Epithelial cell of proximal tubule (primary cell): ENCODE measurements around the gene TMEM125. TPM values are rescaled to one million over a fixed set of nuclear protein-coding genes. Genes with fewer than 3 reads are reported as not detected.

Experiments
- DNase-seq: peaks from one replicate; pipeline ENCODE4 v3.0.0-alpha.2; 2011; ENCODE audit warnings: low read depth
- H3K4me3 ChIP-seq: 2 replicates; pipeline ENCODE4 v1.5.1; 2011; ENCODE audit warnings: low read depth, mild to moderate bottlenecking, low read length
- CTCF ChIP-seq: conservative IDR thresholded peaks from 2 replicates; pipeline ENCODE4 v1.5.1; 2012; ENCODE audit warnings: low read depth, mild to moderate bottlenecking, low read length
- total RNA-seq: library from RNA; depleted of rRNA; stranded (reverse); fragments of >200 nt; gene quantifications from 2 replicates; pipeline ENCODE4 v1.2.3, GENCODE V29; 2015

TMEM125 gene
- total RNA-seq, 1 donor from 2014 or later, result 7.0 TPM

DNA sequence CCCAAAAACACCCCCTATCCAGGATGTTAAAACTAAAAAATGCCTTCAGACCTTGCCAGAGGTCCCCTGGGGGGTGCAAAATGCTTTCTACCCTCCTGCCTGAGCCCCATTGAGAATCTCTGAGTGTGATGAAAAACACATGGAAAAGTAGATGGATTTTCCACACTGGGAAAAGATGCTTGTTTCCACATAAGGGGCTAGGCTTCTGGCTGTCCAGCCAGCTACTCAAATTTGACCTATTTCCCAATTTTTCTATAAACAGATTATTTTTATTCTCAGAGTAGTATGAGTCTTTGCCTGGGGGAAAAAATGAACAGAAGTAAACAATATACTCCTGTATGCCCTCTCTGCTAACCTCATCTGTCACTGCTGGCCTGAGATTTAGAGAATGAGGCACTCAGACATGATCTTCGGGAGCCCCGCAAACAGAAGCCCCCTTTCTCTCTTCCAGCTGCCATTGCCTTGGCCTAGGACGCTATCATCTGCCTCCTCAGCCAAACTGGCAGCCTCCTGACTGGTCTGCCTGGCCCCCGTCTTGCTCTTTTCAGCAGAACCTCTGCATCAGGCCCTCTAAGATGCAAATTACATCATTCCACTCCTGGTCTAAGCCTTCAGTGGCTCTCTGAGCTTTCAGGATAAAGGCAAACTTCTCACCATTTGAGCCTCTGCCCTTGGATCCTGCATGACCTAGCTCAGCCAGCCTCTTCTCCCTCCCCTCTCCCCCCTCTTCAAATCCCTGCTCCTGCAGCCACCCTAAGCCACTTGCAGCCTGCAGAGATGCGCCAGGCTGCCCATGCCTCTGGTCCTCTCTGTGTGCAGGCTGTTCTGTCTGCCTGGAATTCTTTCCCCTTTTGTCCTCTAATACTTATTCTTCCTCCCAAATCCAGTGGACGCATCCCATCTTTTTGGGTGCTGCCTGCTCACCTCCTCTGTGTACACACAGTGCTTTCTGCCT is 39.7 kb upstream of the TMEM125 start:
- no peak for TF ChIP-seq CTCF

DNA sequence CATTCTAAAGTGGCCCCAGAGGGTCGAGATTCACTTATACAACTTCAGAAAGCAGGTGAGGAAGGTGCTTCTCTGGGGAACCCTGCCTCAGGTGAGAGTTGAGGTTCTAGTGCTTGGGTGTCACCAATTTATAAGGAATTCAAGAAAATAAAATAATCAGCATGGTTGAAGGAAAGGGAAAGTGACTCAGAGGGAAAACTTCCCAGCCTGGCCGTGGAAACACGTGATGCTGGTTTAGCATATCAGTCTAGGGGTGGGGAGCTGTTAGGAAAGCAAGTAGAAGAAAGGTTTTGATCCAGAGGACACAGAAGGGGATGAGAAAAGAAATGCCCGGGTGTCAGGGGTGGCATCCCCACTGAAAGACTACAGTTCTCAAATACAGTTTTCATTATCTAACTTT is 37.7 kb upstream of the TMEM125 start:
- no peak for DNase-seq
- H3K4me3 ChIP-seq, result no peak overlapping the region
- no peak for TF ChIP-seq CTCF

More for the DNA sequence above, 39.7 kb upstream of the TMEM125 start:
- no peak overlapping the region for H3K4me3 ChIP-seq
- DNase-seq, result no peak

DNA sequence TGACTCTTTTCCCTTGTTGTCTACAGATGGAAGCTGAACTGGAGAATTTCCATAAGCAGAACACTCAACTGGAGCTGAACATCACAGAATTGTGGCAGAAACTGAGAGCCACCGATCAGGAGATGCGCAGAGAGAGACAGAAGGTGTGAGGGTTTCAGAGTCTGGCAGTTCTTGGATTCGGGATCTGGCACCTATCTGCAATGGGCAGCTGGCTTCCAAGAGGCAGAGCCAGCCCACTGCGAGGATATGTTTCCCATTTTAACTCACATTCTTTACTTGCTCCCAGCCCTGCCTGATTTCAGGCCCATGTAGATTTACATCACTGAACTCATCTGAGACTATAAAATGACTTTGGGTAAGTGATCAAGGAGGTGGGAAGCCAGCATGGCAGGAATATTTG is 37.3 kb upstream of the TMEM125 start:
- DNase-seq, result no peak
- TF ChIP-seq CTCF, result no peak
- H3K4me3 ChIP-seq, result no peak overlapping the region

DNA sequence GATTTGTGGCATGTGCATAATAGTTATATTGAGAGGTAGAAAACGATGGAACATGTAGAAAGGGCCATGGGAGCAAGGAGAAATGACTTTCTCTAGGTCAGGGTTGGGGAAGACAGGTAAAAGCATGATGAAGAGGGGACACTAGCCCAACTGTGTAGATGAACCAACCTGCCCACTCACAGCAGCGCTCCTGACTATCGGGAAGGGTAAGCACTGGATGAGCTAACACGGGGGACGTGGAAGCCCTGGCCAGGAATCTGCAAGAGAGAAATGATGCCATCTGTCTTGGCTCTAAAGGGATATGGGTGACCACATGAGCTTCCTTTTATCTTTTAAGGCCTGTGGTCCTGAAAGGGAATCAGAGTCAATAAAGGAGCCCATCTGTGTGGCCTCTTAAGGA is 36.2 kb upstream of the TMEM125 start:
- no peak for DNase-seq
- no peak for TF ChIP-seq CTCF
- H3K4me3 ChIP-seq, result no peak overlapping the region

DNA sequence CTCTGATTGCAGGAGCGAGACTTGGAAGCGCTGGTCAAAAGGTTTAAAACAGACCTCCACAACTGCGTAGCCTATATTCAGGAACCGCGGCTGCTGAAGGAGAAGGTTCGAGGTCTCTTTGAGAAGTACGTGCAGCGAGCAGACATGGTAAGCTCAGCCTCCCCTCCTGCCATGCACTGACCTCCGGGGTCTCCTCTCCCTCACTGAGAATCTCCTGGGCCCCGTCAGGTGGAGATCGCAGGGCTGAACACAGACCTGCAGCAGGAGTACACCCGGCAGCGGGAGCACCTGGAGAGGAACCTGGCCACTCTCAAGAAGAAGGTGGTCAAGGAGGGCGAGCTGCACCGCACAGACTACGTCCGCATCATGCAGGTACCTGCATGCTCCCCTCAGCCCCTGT is 35.5 kb upstream of the TMEM125 start:
- TF ChIP-seq CTCF, result no peak
- no peak for DNase-seq
- no peak overlapping the region for H3K4me3 ChIP-seq

GRCh38 chr1:43235040-43235439 is 34.7 kb upstream of the TMEM125 start:
- H3K4me3 ChIP-seq, result no peak overlapping the region
- DNase-seq, result no peak
- TF ChIP-seq CTCF, result no peak
